HG03460 (cell line): ENCODE data around the gene ESPN.
"Not testable (repeated sequence)": the region's sequence is repeated elsewhere in the genome, so short reads cannot be mapped to it uniquely, and the experiment has no call there.

ENCODE experiments used
- ATAC-seq: cut with Tn5 transposase; IDR thresholded peaks from one replicate; pipeline ENCODE4 v1.9.1; 2021; ENCODE audit not compliant: unreplicated experiment

ESPN gene, protein sequence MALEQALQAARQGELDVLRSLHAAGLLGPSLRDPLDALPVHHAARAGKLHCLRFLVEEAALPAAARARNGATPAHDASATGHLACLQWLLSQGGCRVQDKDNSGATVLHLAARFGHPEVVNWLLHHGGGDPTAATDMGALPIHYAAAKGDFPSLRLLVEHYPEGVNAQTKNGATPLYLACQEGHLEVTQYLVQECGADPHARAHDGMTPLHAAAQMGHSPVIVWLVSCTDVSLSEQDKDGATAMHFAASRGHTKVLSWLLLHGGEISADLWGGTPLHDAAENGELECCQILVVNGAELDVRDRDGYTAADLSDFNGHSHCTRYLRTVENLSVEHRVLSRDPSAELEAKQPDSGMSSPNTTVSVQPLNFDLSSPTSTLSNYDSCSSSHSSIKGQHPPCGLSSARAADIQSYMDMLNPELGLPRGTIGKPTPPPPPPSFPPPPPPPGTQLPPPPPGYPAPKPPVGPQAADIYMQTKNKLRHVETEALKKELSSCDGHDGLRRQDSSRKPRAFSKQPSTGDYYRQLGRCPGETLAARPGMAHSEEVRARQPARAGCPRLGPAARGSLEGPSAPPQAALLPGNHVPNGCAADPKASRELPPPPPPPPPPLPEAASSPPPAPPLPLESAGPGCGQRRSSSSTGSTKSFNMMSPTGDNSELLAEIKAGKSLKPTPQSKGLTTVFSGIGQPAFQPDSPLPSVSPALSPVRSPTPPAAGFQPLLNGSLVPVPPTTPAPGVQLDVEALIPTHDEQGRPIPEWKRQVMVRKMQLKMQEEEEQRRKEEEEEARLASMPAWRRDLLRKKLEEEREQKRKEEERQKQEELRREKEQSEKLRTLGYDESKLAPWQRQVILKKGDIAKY

DNA sequence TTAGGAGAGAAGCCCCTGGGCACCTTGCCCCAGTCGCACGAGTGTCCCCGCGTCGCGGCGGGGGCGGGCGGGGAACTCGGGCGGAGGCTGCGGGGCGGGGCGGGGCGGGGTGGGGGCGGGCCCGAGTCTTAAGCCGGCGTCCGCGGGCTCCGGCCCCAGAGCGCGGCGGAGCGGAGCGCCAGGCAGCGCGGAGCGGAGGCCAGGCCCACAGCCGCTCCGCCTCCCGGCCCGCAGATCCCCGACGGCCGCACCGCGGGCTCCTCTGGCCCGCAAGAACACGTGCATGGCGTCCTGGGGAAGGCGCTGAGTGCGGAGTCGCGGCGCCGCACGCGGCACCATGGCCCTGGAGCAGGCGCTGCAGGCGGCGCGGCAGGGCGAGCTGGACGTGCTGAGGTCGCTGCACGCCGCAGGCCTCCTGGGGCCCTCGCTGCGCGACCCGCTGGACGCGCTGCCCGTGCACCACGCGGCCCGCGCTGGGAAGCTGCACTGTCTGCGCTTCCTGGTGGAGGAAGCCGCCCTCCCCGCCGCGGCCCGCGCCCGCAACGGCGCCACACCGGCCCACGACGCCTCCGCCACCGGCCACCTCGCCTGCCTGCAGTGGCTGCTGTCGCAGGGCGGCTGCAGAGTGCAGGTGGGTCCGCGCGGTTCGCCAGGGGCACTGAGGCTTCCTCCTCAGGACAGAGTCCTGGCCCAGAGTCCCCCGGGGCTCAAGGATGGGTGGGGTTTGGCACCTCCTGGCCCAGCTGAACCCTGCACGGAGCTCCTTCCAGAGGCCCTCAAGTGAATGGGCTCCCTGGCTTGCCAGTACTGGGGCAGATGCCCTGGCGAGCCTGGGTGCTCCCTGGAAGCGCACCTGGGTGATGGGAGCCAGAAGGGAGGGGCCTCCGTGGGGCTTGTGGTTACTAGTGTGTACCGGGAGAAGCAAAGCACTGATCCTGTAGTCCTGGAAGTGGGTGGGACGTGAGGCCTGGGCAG lies at the start of gene ESPN:
Gene ESPN (plus strand): TSS at position 158 of the 975 bp plus-strand sequence. CDS start 180 bp downstream, at position 338.
- no peak for ATAC-seq

DNA sequence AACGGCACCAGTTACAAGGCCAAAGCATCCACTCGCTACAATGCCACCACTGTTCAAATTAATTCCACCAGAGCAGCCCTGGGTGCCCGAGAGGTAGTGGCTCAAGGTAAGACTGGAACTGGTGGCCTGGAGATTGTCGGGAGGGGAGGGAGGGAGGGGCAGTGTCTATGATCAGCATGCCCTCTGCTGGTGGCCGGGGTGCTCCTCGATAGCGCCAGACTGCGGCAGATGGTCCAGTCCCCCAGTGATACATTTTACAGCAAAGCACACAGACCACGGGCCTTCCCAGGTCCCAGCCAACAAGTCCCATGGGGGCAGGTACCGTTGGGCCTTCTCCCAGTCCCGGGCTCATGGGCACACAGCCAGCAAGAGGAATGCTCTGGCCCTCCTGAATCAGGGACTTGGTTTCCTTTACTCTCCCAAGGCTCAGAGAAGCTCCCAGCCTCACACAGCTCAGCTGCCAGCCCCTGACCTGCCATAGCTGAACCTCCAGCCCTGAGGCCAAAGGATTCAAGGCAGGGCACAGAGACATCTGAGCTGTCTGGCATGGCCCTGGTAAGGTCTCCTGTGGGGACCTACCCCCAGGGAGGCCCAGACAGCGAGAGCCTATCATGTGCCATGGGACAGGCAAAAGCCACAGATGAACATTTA lies 46.4 kb upstream of the ESPN start:
- no peak for ATAC-seq

DNA sequence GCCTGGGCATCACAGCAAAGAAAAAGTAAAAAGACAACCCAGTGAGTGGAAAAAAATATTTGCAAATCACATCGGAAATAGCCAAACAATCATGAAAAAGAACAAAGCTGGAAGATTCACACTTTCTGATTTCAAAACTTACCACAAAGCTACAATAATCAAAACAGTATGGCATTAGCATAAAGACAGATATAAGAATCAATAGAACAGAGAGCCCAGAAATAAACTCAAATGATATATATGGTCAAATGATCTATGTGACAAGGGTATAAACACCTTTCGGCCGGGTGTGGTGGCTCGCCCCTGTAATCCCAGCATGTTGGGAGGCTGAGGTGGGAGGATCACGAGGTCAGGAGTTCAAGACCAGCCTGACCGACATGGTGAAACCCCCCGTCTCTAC lies 44.5 kb upstream of the ESPN start:
- ATAC-seq: no peak

DNA sequence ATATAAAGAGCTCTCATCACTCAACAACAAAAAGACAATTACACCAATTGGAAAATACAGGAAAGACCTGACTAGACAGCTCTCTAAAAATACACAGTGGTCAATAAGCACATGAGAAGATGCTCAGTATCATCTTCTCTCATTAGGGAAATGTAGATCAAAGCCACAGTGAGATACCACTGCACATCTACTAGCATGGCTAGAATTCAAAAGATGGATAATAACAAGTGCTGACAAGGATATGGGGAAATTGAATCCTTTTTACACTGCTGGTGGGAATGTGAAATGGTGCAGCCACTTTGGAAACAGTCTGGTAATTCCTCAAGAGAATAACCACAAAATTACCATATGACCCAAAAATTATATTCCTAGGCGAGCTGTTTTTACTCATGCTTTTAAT lies 40.4 kb upstream of the ESPN start:
- ATAC-seq: no peak

DNA sequence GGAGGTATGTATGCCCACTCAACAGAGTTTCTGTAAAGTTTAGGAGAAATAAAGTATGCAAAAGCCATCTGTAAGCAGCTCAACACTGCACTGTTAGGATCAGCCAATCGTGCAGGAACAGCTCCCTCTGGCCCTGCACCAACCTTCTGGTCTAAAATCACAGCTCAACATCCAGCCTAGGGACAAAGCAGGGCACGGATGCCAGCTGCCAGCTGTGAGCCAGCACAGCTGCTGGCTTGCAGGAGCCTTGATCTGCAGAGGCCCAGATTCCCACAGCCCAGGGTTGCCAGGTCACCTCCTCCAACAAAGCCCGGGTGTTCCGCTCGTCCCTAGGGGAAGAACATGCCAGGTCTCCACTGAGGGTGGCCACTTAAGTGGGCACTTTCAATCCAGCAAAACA lies 39.6 kb upstream of the ESPN start:
- ATAC-seq: no peak

DNA sequence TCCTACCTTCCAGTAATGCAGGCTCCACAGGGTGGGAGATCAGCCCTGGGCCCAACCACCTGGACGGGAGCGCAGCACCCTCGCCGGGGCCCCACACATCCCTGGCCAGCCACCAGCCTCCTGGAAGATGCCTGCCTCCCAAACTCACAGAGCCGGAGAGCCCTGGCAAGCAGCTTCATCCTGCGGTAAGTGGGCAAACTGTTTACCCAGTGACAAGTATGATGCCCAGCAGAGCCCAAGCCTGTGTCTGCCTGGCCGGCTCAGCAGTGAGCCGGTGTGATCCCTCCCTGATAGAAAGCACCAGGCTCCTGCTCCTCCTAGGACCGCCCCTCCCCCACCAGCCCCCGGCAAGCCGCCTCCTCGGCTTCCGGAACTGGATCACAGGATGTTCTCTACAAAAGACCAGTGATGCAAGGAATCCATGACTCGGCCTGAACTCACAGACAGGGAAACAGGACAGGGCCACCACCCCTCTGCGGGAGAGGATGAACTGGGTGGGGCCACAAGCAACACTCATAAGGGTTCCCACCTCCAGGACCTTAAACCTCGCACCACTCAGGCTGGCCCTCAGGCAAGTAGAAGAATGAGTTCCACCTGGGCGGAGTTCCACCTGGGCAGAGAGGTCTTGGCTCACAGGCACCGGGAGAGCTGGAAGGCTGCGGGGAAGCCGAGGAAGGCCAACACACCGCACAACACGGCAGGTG lies 38.9 kb upstream of the ESPN start:
- no peak for ATAC-seq

DNA sequence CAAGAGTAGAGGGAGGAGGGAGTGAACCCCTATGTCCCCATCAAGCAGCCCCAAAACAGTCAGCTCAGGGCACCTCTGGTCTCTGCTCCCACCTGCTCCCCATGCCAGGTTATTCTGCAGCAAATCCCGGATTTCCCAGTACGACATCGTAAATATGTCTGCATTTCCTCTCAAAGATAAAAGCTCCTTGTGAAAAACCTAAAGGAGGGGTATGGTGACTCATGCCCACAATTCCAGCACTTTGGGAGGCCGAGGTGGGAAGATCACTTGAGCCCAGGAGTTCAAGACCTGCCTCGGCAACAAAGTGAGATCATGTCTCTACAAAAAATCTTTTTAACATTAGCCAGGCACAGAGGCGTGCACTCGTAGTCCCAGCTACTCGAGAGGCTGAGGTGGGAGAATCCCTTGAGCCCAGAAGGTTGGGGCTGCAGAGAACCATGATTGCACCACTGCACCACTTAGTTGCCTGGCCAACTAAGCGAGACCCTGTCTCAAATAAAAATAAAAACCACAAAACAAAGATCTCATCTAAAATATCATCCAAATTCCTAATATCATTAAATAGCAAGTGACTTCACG lies 38.1 kb upstream of the ESPN start:
- ATAC-seq: no peak

DNA sequence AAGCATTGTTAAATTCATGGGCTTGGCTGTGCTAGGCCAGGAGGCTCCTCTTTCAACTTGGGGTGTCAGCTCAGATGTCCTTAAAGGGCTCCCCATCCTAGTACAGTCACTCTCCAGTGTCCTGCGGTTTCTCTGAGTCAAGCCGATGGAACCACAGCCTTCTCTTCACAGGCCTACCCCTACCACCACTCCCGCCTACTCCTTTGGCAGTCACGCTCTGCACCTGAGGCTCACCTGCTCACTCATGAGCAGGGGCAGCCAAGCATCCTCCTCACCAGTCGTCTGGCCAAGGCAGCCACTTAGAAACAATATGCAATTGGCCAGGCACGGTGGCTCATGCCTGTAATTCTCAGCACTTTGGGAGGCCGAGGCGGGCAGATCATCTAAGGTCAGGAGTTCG lies 34.6 kb upstream of the ESPN start:
- ATAC-seq: no peak

DNA sequence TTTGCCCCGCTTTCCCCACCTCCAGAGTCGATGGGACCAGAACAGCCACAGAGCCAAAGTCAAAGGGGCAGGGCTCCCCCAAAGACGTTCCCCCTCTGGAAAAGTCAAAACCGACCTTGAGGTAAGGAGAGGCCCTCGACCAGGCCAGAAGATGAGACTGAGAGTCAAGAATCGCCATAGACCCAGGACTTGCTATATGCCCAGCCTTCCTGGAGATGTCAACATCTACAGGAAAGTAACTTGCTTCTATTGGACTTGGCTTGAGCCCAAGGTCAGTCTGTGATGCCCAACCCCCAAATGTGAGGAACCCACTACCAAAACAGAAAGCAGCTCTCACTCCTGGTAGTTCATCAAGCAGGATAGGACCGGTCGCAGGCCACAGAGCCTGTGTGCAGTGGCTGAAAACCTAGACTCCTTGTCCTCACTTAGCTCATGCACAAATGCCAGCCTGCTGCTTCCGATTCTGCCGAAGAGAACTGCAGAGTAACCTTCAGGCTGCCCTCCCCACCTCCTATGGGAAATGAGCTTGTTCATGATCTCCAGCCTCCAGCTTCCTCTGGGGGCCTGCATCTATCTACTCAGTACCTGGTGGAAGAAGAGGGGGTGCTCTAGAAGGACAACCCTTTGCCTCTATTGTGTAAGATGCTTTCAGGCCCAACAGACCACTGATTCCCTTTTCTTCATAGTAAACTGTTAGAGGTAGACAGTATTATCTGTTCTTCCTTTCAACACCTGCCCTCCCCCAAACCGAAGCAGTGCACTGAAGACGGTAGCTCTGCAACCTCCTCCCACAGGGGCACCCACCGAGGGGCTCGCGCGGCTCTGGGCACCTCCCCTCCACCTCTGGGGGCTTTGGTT lies 32.4 kb upstream of the ESPN start:
- ATAC-seq: peak; percentile 2

DNA sequence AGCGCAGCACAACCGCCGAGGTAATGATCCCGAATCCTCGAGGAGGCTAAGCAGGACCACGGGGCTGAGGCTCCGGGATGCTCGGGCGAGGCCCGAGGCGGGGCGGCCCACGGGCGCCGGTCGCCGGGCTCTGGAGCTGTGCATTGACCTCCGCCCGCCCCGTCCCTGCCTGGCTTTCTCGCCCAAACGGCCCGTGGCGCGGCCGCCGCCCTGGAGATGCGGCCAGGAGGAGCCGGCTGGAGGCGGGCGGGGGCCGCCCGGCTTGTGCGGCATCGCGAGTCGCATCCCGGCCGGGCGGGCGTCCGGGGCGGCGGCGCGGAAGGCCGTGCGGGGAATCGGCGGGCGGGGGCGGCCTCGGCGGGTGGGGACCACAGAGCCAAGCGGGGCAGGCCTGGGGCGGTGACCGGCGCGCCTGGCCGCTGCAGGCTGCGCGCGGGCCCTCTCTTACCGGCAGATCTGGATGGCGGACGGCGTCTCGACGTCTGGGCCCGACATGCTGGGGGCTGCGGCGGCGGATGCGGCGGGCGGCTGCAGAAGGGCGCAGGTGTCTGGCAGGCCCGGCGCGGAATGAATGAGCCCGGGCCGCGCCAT lies 31.7 kb upstream of the ESPN start:
- ATAC-seq: peak; percentile 1

DNA sequence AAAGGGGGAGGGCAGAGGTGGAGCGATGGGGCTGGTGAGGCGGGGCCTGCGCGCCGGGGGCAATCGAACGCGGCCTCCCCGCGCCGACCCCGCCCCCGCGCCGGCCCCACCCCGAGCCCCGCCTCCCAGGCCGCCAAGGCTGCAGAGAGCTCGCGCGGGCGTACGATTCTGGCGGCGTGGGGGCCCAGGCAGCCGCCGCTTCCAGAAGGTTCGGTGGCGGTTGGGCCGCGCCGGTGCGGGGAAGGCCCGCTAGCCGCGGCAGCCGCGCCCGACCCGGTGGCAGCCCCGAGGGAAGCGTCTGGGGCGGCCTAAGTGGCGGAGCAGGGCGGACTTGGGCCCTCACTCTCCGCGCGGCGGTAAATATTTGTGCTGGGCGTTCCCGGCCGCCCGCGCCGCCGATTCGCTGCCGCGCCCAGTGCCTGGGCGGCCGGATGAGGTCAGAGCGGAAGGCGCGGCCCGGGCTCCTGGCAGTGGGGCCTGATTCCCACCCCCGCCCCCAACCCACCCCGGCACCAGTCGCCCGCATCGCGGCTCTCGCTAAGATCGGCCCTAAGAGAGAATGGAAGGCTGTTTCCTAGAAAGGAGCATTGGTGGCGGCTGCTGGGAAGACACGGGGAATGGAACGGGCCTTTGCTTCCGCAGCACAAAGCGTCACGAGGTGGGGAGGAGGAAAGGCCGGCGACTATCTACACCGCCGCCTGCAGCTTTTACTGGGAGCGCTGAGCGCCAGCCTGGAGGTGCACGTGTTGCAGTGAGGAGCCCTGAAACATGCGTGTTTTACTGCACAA lies 31.0 kb upstream of the ESPN start, which contains the start of gene ACOT7:
Gene ACOT7 (minus strand): TSS at position 368 of the 788 bp plus-strand sequence. CDS start 368 bp downstream, outside the sequence.
- peak; percentile 81 for ATAC-seq

DNA sequence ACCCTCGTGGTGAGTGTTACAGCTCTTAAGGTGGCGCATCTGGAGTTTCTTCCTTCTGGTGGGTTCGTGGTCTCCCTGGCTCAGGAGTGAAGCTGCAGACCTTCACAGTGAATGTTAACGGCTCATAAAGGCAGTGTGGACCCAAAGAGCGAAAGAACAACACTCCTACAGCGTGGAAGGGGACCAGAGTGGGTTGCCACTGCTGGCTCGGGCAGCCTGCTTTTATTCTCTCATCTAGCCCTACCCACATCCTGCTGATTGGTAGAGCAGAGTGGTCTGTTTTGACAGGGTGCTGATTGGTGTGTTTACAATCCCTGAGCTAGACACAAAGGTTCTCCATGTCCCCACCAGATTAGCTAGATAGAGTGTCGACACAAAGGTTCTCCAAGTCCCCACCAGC lies 29.4 kb upstream of the ESPN start:
- ATAC-seq: not testable (repeated sequence)

DNA sequence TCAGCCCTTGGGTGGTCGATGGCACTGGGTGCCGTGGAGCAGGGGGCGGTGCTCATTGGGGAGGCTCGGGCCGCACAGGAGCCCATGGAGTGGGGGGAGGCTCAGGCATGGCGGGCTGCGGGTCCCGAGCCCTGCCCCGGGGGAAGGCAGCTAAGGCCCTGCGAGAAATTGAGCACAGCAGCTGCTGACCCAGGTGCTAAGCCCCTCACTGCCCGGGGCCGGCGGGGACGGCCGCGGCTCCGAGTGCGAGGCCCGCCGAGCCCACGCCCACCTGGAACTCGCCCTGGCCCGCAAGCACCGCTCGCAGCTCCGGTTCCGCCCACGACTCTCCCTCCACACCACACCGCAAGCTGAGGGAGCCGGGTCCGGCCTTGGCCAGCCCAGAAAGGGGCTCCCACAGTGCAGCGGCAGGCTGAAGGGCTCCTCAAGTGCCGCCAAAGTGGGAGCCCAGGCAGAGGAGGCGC lies 28.8 kb upstream of the ESPN start:
- not testable (repeated sequence) for ATAC-seq

DNA sequence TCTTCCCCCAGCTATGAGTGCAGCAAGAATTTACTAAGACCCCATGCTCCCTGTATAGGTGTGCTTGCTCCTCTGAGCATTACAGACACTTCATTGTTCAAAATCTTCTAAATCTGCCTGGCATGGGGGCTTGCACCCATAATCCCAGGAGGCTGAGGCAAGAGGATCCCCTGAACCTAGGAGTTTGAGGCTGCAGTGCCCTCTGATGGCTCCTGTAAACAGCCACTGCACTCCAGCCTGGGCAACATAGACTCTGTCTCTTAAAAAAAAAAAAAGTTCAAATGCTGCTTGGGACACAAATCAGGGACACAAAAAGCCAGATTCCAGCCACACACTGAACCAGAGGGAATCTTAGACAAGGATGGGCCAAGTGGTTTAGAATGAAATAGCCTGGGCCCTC lies 27.6 kb upstream of the ESPN start:
- ATAC-seq: no peak

DNA sequence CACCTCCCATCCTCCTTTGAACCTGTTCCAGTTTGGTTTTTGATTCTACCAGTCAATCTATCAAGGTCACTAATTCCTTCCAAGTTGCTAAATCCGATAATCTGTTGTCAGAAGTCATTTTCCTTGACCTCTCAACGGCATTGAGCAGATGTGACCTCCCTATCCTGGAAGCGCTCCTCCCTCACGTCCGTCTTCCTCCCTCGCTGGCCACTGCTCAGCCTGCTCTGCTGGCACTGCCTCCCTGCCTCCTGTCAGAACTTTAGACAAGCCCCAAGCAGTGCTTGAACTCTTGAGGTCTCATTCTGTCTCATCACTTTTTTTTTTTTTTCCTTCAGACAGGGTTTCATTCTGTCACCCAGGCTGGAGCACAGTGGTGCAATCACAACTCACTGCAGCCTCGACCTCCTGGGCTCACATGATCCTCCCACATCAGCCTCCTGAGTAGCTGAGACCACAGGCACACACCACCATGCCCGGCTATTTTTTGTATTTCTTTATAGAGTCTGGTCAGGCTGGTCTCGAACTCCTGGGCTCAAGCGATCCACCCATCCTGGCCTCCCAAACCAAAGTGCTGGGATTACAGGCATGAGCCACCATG lies 26.6 kb upstream of the ESPN start:
- no peak for ATAC-seq

DNA sequence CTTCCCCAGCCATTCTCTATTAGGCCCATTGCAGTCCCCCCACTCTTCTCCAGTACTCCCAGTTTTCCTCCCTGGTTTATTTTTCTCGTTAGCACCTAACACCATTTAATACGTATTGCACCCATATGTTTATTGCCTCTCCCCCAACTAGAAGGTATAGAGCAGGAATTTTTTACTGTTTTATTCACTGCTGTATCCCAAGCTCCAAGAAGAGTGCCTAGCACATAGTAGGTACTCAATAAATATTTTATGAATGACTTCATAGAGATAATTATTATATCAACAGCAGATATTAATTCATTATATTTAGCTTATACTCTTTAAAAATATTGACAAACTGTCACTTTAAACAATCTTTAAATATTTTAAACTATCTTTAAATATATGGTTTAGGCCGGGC lies 25.3 kb upstream of the ESPN start:
- no peak for ATAC-seq

DNA sequence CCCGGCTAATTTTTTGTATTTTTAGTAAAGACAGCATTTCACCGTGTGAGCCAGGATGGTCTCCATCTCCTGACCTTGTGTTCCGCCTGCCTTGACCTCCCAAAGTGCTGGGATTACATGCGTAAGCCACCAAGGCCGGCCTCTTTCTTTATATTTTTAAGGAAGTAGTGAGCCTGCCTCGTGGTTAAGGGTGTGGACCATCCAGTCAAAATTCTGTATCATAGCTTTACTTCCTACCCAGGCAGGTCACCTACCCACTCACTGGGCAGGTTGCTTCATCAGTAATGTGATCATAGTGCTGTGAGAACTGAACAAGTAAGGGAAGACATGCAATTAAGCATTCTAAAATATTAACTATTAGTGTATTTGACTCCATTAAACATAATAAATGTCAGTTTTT lies 22.9 kb upstream of the ESPN start:
- ATAC-seq: no peak
